ENCODE measurements around the gene ZMYND10.
"Not testable (repeated sequence)": the region's sequence is repeated elsewhere in the genome, so short reads cannot be mapped to it uniquely, and the experiment has no call there.

Gene ZMYND10

DNA sequence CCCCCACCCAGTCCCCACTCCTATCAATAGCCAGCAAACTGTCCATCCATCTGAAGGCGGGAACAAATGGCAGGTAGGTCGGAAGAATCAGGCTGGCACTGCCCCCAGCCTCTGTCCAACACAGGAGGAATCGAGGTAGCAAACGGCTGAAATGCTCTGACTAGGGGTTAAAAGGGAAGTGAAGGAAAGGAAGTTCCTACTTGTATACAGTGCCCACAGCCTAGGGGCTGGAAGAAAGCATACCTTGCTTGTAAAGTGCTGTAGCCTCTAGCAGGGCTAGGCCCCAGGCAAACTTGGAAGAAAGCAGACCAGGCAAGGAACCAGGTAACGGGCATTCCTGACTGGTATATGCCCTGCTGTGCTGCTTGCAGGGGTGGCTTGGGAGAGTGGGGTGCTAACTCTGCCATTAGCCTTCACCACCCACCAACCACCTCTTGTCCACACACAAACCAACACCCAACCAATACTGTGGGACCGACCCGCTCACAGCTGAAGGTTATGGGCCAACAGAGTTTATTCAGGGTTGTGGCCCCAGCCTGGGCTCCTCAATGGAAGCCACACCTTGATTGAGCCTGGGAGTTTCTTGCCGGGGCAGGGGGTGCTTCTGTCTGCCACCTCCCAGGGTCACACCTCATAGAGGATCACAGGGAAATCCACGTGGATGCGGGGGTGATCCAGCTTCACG lies 19.9 kb downstream of the ZMYND10 start:
- DNase-seq, result no peak

DNA sequence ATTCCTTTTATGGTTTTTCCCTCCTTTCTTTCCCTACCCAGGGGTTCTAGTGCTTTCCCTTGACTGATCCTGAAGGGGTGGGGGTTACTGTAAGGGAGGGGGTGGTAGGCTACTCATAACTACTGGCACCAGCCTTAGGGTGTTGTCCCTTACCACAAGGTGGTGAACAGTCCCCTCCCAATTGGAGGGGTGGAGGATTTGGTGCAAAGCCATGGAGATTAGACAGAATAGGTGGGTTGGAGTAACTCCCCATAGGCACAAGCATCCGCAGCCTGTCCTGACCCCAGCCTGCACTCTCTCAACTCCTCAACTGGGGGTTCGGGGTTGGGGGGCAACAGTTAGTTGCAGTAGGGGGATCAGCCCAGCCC lies 20.4 kb downstream of the ZMYND10 start:
- DNase-seq, result no peak

DNA sequence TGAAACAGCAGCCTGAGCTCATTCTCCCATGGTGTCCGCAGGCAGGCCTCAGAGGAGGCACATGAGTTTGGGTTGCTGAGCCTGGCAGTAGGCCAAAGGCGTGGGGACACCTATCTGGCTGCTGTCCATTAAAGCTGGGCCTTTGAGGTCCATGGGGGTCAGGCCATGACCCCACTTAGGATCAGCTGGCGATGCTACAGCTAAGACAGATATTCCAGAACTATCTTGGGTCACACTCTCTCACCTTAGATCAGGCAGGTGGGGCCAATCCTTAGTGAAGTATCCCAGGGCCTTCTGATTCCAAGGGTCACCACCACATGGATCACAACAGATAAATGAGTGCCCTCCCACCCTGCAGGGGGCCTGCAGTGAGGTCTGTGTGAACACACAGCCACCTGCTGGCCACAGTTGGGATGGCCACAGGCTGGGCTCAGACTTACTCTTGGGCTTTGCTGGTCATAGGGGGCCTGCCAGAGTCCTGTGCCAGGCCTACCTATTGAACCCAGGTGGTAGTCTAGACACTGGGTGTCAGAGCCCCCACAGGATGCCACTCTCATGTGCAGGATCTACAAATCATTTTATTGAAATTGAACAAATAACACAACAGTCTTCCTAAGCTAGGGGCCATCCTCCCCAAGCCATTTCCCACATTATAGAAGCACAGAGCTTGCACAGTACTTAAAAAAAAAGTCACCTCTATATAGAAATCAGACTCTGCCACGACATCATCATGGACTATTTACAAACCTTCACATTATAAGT lies 21.0 kb downstream of the ZMYND10 start:
- no peak for DNase-seq

DNA sequence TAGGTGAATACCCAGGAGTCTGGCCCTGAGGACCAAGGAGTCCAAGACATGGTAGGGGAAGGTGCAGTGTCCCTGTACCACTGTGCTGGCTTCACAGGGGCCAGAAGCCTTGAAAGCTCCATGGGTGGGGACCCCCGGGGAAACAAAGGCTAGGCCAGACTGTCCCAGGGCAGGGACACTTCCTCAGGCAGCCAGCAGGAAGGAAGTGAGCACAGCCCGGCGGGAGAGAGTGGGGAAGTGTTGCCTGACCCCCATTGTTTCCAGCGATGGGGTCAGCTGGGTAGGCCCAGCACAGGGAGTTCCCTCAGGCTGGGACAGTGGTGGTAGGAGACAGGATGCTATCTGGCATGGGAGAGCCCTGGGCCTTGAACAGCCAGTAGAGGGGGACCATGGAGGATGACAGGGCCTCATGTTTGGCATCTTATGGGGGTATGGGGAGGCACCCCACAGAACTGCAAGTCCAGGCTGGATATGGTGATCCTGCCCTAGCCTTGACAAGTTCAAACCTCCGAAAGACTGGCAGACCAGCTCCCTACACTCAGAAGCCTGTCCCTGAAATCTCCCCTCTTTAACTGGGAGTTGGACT lies 21.8 kb downstream of the ZMYND10 start:
- DNase-seq, result no peak

DNA sequence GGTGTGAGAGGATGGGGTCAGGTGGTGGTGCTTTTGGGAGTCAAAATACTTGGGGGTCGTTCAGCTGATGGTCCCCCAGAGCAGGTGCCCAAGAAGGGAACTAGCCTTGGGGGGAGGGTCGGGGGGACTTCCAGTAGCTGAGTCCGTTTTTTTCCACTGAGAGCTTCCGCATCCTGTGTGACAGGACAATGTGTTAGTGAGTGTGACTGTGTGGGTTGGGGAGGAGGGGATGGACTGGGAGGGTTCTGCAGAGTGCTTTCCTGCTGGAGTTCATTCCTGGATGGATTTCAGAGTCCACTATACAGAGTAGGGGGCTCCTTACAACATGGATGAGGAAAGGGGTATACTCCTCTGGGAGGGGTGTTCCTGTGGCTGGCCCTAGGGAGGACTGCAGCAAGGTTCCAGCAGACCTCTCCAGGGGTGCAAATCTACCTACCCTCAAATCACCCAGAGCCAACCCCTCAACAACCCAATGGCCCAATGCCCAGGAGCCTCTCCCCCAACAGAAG lies 22.4 kb downstream of the ZMYND10 start:
- DNase-seq, result no peak

DNA sequence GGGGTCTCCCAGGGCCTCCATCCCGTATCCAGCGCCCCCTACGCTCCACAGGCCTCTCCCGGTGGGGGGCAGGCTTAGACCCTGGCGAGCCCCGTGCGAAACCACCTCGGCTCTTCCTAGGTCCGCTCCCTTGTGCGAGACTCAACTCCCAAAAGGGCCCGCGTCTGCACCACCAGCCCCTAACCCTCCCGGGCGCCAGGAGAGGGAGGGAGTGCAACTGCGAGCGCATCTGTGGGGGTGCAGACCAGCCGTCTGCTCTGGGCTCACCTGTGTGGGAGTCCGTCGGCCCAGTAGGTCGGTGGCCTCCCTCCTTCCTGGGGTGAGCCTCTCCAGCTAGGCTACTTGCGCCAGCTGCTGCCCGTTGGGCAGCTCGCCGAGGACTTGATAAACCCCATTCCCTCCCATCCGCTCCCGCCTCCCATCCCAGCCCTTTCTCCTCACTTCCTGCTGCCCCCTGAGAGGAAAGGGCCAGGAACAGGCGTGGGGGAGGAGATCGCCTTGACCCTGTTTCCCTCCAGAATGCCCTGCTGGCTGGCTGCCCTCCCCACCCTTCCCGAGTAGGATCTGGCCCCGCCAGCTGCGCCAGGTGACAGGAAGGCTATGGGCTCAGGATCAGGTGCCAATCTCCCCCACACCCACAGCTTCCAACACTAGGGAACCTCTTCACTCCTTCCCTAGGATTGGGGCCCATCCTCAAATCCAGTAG lies 23.0 kb downstream of the ZMYND10 start, which contains the start of gene HYAL2:
HYAL2 (minus strand) TSS at position 360 of the 706 bp plus-strand sequence. CDS start 2,256 bp downstream, outside the sequence.
- peak; percentile 73 for DNase-seq

DNA sequence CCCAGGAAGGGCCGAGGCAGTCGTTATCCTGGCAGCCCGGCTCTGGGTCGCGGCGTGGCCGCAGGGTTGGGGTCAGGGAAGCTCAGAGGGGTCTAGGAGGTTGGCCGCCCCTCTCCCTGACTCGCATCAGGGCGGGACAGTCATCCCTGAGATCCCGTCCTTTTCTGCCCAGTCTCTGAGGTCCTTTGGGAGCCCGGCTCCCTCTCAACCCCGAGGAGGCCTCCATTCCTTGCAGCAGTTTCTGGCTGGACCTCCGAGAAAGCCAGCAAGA lies 23.5 kb downstream of the ZMYND10 start:
- no peak for DNase-seq

DNA sequence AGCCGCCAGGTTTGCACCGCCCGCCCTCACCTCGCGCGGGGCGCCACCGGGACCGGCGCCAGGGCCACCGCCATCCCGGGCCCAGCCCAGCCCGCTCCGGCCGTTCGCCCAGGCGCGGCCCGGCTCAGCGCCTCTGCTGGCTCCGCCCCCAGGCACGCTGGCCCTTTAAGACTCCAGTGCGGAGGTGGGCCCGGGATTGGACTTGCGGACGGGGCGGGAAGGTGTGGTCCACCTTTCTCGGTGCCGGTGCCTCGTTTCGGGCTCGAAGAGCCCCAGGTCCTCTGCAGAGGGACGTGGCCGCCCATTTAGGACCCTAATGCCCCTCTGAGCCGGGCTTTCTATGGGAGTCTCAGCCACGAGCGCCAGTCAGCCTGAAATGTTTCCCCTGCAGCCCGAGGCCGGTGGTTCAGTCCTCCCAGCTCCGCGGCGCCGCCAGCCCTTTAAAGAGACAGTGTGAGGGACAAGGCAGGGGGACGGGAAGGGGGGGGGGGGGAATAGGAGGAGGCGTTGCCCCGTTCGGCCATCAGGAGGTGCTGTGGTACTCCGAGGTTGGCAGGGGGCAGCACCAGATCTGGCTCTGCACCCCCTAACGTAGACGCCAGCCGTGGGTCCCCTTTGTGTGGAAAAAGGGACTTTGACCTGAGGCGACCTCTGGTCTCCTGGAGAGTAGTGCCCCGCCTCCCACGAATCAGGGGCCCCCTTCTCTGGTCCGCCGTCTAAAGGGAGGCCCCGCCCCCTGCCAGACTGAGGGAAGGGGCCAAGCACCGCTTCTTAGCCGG lies 24.0 kb downstream of the ZMYND10 start:
- peak; percentile 100 for DNase-seq

DNA sequence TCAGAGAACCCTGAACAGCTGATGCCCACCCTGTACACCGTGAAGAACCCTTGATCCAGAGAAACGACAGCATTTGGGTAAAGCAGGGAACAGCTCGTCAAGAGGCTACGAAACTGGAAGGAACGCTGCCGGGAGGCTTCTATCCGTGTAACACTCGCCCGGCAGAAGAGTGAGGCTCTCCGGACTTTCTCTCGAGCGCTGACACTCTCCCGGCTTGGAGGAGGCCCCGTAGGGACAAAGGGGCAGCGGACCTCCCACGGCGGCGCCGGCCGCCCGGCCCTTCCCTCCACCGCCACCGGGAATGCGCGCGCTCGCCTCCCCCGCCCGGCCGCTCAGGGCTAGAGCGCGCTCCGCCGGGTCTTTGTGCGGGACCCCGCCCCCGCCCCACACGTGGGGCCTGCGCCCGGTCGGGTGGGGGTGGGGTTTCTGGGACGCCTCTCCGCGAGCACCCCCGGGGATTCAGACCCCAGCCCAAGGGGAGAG lies 24.6 kb downstream of the ZMYND10 start:
- peak; percentile 99 for DNase-seq

DNA sequence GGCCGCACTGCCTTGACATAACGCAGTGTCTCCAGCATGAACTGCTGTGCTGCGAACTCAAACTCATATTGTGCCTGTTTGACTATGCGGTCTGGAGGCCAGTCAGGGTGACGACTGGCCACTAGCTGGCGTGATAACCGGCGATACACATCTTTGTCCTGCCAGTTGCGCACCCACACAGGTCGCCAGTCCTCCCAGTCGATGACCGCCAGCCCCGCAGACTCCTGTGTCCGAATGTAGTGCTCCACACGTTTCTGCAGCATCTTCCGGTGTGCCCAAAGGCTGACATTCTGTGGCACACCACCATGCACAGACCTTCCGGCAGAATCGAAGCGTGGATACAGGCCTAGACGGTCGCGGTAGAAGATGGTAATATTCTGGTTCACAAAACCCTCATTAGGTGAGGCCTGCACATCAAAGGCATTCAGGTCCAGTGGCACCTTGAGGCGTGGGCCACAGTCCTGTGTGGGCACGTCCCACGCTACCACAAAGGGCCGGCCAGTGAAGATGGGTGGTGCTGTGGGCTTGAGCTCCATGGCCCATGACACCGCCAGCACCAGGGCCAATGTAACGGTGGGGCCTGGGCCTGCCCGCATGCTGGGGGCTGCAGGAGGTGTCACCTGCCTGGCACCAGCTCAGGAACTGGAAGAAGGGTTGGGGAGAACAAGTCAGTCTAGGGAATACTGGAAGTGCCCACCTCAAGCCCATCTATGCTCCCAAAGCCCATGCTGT lies 25.5 kb downstream of the ZMYND10 start:
- no peak for DNase-seq

DNA sequence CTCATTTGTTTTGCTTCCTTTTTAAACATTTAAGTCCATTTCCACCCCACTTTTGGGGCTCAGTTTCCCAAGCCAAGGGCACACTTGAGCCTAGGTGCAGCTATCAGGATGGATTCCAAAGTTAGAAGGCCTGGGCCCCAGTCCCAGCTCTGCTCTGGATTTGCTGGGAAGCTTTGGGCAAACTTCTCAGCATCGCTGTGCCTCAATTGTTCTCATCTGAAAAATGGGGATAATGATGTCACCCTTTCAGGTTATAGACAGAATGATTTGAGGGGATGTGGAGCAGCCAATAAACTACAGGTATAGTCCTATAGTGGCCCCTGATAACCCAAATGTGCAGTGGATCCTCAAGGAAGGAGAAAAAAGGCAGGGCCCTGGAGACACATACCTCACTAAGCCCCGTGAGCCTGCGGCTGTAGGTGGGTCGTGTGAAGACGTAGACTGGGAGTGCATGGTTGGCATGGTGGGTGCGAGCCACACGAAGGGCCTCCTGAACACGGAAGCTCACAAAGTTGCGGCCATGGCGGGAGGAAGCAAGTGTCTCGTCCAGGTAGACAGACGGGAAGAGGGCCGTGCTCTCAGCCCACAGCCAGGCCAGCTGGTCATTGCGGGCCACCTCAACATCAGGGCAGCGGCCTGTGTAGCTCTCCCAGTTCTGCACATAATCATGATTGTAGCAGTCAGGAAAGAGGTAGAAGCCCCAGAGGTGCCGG lies 26.2 kb downstream of the ZMYND10 start:
- no peak for DNase-seq

DNA sequence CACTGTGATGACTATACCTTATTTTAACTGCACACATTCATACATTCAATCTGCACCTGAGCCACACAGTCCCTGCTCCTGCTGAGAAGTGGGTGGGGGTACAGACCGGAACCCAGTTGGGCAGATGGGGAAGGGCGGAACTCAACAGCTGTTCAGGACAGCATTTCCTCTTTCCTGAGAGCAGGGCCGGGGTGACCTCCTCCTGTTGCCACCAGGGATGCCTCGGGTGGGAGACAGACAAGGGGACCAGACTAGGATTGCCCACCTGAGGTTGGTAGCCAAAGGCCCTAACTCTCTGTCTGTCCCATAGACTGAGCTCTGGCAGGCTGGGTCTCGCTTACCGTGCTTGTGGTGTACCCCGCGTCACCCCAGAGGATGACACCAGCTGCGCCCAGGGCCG lies 26.9 kb downstream of the ZMYND10 start:
- DNase-seq, result no peak

DNA sequence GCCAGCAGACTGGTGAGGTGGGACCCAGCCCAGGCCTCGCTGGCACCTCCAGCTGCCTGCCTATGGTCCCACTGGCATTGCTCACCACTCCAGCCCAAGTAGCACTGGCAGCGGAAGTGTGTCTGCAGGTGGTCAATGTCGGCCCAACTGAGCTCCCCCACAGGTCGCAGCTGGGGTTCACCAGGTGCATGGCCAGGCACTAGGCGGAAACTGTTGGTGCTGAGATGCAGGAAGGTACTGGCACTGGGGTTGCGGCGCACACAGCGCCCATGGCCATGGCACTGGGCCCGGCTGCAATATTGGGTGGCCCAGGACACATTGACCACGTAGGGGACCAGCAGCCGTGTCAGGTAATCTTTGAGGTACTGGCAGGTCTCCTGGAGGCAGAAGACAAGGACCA lies 27.4 kb downstream of the ZMYND10 start:
- DNase-seq, result no peak

DNA sequence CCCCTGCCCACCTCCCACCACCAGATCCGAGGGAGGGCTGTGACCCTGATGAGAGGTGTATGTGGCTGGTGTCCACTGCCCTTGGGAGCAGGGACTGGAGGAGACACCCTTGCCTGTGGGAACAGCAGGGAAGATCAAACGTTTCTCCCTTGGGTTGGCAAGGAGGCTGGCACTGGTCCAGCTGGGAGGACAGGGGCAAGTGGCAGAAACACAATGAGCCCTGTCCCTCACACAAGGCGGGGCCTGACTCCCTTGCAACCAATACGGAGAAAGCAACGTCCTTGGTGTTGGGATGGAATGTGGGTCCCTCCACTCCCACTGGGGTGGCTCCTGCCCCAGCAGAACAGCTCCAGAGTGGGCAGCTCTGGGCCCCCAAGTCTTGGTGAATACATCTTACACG lies 28.2 kb downstream of the ZMYND10 start:
- DNase-seq, result no peak

DNA sequence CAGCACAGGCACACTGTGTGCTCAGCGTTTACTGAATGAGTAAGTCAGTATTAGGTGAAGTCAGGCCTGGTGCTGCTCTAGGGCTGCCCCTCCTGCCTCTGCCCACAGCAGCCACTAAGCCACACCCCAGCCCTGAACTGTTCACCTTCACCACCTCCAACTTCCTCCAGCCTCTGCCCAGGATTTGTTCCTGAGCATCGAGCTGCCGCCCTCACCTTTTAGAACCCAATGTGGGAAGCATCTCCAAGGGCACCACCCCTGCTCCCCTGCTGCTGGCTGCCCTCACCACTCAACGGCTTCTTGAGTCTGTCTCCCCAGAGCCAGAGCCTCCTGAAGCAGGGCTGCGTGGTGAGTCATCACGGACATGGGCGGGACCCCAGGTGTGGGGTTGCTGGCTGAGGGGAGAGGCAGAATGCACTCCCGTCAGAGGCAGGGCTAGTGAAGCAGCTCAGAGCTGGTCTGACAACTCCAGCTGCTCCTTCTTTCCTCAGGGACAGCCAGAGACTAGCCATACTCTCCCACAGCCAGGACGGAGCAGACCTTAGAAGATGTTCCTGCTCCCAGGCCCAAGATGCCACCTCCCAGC lies 28.8 kb downstream of the ZMYND10 start:
- DNase-seq, result no peak

DNA sequence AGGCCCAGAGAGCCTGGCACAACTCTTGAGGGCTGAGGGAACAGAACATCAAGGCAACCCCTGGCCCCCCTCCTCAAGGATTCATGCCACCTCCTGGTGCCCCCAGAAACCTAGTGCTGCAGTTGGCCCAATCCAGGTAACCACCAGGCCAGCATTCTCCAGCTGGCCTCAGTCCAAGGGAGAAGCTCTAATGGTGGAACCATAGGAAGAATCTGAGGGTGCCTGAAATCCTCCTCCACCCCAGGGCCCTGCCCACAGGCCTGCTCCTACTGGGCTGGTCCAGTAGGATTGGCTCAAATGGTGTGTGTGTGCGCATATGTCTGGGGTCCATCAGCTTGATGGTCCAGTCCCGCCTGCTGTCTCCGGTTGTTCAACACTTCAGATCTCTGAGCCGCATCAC lies 30.7 kb downstream of the ZMYND10 start:
- no peak for DNase-seq

DNA sequence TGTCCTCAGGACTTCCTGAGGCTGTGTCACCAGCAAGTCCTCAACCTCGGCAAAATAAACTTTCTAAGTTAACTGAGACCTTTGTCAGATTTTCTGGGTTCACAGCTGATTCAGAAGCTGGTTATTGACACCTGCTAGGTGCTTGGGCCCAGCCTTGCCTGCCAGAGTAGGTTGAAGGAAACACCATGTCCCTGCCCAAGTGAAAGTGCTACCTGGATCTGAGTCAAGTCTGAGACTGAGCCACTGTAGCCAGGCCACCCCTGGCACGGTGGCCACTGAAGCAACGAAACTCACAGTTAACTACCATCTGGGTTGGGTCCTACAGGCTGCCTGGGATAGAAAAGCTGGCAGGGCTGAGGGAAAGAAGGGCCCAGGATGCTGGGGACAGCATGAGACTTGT lies 31.2 kb downstream of the ZMYND10 start:
- DNase-seq, result no peak

DNA sequence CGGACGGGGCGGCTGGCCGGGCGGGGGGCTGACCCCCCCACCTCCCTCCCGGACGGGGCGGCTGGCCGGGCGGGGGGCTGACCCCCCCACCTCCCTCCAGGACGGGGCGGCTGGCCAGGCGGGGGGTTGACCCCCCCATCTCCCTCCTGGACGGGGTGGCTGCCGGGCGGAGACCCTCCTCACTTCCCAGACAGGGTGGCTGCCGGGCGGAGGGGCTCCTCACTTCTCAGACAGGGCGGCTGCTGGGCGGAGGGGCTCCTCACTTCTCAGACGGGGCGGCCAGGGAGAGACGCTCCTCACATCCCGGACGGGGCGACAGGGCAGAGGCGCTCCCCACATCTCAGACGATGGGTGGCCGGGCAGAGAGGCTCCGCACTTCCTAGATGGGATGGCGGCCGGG lies 33.5 kb downstream of the ZMYND10 start:
- not testable (repeated sequence) for DNase-seq

DNA sequence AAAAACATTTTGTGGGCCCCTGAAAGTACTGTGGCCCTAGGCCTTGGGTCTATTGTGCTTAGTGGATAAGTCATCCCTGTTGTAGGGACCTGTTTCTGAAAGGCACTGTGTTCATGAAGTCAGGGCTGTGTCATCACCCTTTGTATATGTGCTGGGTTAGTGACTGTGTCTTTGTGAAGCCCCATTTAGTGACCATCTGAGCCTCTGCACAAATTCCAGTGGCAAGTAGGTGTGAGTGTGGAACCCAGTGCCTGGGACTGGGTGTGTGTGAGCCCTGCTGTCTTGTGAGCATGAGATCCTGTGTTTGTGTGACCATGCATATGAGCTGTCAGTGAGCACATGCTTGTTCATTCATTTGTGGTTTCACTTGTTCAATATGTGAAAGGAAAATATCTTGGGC lies 40.9 kb downstream of the ZMYND10 start:
- DNase-seq, result no peak
